AG09319 (cell line): ENCODE measurements around the gene HSD17B14.

Experiments
- DNase-seq: peaks from one replicate; pipeline ENCODE4 v3.0.0-alpha.2; 2010; ENCODE audit warnings: low read depth; ENCODE audit errors: extremely low read depth
- CTCF ChIP-seq: IDR thresholded peaks from 2 replicates; pipeline ENCODE4 v1.5.1; 2011; ENCODE audit warnings: low read depth, mild to moderate bottlenecking, inconsistent platforms, low read length, moderate library complexity

Gene HSD17B14

DNA sequence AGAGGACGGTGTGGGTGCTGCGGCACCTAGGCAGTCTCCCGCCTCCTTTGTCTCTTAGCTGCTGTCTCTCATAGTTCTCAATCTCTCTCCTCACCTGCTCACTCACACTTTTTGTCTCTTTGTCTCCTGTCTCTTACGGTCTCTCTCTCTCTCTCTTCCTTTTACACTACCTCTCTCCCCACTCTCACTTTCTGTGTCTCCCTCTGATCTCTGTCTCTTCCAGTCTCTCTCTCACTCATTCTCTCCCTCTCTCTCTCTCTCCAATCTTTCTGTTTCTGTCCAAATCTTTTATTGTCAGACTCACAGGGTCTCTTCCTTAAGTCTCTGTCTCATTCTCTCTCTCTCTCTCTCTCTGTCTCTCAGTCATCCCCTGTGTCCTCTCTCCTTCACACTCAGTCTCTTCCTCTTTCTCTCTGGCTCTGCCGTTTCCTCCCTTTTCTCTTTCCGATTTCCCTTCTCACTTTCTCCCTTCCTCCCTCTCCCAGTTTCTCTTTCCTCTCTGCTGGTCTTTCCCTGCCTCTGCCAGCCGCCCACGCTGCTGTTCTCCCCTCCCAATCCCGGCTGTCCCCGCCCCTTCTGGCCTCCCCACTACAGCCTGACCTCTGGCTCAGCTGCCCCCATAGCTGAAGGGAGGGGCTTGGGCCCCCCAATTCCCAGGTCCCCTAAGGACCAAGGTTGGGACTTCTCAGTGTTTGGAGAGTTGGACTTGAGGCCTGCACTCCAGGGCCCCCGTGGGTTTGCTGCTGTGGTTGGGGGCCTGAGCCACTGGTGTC lies 32.0 kb upstream of the HSD17B14 start, which contains the start of gene PLEKHA4:
TSS of gene PLEKHA4 (minus strand) at position 504 of the 773 bp plus-strand sequence. CDS start 997 bp downstream, outside the sequence.
- TF ChIP-seq CTCF: no peak
- DNase-seq: no peak

- TF ChIP-seq CTCF: no peak
- DNase-seq: no peak
Observed at GRCh38 chr19:48867746-48868113, 31.4 kb upstream of the HSD17B14 start.

DNA sequence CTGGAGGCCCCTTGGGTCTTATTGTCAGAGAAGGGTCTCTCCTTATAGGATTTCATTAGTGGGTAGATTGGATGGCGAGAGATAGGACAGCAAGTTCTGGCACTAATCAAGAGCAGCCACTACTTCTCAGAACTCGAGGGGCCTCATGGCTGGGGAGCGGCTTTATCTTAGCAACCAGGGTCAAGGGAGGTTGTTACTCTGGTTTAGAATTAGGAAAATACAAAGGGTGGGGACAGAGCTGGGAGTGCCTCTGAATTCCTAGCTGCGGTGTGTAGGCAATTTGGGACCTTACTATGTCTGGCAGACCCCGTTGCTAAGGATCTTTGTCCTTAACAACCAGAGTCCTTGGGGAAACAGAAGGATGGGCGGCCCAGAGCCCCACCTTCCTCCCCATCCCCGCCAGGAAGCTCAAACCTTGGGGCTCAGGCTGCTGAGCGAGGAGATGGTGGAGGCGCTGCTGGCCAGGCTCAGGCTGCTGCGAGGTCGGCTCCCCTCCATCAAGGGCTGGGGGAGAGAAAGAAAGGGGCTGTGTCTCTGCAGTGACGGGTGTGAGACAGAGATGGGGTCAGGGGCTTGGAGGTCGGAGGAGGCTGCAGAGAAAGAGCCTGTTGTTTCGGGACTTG lies 30.9 kb upstream of the HSD17B14 start:
- DNase-seq: no peak
- TF ChIP-seq CTCF: no peak

GRCh38 chr19:48866692-48867091 lies 30.4 kb upstream of the HSD17B14 start:
- no peak for DNase-seq
- TF ChIP-seq CTCF: no peak

- DNase-seq: no peak
- no peak for TF ChIP-seq CTCF
Observed at GRCh38 chr19:48862827-48863226, 26.5 kb upstream of the HSD17B14 start.

- no peak for DNase-seq
Observed at GRCh38 chr19:48861313-48861712, 25.0 kb upstream of the HSD17B14 start.

More at GRCh38 chr19:48861313-48861712, 25.0 kb upstream of the HSD17B14 start:
- no peak for TF ChIP-seq CTCF
